T-helper 17 cell (primary cell): ENCODE measurements around the gene PLA2R1. TPM values are rescaled to one million over a fixed set of nuclear protein-coding genes. Genes with fewer than 3 reads are reported as not detected.
"Not testable (repeated sequence)": the region's sequence is repeated elsewhere in the genome, so short reads cannot be mapped to it uniquely, and the experiment has no call there.

Source experiments
- ATAC-seq: fragments of 150-1000 bp; cut with Tn5 transposase; 2 replicates; pipeline ENCODE4 v1.10.0; 2021; ENCODE audit warnings: mild to moderate bottlenecking, moderate library complexity
- DNase-seq, 3 donors: peaks; one replicate each; pipeline versions ENCODE4 v3.0.0 to v3.0.0-alpha.2; 2020 to 2021
- H3K9me3 ChIP-seq: one replicate; pipeline ENCODE4 v1.7.0; 2013; ENCODE audit warnings: low read length, mild to moderate bottlenecking; ENCODE audit not compliant: control insufficient read depth, poor library complexity, severe bottlenecking
- H3K27ac Mint-ChIP-seq: one replicate; pipeline ENCODE4 v1.8.0; 2022; ENCODE audit warnings: mild to moderate bottlenecking, moderate library complexity, mixed read lengths
- H3K27me3 Mint-ChIP-seq: one replicate; pipeline ENCODE4 v1.8.0; 2022; ENCODE audit warnings: mixed read lengths
- H3K36me3 Mint-ChIP-seq: one replicate; pipeline ENCODE4 v1.8.0; 2022; ENCODE audit warnings: low read depth, mixed read lengths
- H3K4me1 Mint-ChIP-seq: one replicate; pipeline ENCODE4 v1.8.0; 2022; ENCODE audit warnings: mild to moderate bottlenecking, mixed read lengths
- H3K4me3 Mint-ChIP-seq: one replicate; pipeline ENCODE4 v1.8.0; 2022; ENCODE audit warnings: mild to moderate bottlenecking, moderate library complexity, mixed read lengths
- total RNA-seq, 4 donors: library from RNA in 2 of 4; stranded (reverse) in 2 of 4; gene quantifications; one replicate each; pipeline ENCODE4 v1.2.3 and lab custom pipeline; 2022 to 2026

PLA2R1 gene
- total RNA-seq, 2 donors from 2014 or later, result not detected

DNA sequence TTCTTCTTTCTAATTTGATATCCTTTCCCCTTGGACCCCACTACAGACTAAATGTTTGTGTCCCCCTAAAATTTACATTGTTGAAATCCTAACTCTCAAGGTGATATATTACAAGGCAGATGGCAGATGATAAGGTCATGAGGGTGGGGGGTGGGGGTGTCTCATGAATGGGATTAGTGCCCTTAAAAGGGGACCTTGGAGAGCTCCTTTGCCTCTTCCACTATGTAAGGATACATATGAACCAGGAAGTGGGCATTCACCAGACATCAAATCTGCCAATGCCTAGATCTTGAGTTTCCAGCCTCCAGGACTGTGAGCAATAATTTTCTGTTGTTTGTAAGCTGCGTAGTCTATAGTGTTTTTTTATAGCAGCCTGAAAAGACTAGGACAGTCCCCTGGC is 89.1 kb downstream of the PLA2R1 start:
- H3K4me3 Mint-ChIP-seq, result no peak overlapping the region
- H3K4me1 Mint-ChIP-seq, result no peaks in the 10 kb centered on the region
- peaks cover 18% of the 10 kb centered on the region for H3K27me3 Mint-ChIP-seq
- ATAC-seq (no peak), DNase-seq (no peak)
- no peak overlapping the region for H3K27ac Mint-ChIP-seq
- H3K9me3 ChIP-seq, result no peaks in the 10 kb centered on the region
- H3K36me3 Mint-ChIP-seq, result no peaks in the 10 kb centered on the region

DNA sequence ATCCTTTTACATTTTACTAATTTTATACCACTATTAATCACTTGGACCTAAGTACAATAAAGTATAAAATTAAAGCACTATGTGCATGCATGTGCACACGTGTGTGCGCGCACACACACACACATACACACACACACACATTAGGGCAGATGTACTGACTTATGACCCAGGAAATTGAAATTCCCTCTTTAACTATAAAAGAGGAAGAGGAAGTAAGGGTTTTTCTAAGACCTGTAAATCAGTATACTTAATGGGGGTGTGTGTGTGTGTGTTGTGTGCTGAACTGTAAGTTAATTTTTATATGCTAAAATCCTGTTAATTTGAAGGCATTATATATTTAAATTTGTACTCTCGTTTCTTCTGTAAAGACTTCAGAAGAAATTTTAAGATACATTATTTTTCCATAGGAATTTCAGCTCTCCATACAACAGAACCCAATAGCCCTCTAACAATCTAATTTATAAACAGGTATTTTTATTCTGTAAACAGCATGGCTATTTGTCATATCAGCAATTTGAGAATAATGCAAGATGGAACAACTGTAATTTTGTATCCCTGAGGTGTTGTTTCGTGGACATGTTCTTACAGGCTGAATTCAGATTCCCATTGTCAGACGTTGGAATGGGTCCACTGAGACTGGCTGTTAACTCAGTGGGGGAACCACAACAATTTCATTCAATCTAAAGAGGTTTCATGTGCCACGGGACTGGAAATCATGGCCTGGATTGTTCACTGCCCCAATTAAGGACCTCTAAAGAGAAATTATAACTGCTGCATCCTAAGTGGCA is 90.9 kb downstream of the PLA2R1 start:
- no peaks in the 10 kb centered on the region for H3K9me3 ChIP-seq
- DNase-seq, result no peak
- H3K4me1 Mint-ChIP-seq, result no peaks in the 10 kb centered on the region
- no peak overlapping the region for H3K27ac Mint-ChIP-seq
- no peak overlapping the region for H3K4me3 Mint-ChIP-seq
- no peaks in the 10 kb centered on the region for H3K36me3 Mint-ChIP-seq
- peaks cover 5% of the 10 kb centered on the region for H3K27me3 Mint-ChIP-seq
- ATAC-seq, result no peak

GRCh38 chr2:159970548-159970947 is 91.9 kb downstream of the PLA2R1 start:
- not testable (repeated sequence) for H3K4me3 Mint-ChIP-seq

GRCh38 chr2:159968279-159968900 is 94.0 kb downstream of the PLA2R1 start:
- no peaks in the 10 kb centered on the region for H3K36me3 Mint-ChIP-seq
- H3K27me3 Mint-ChIP-seq, result no peaks in the 10 kb centered on the region
- H3K4me1 Mint-ChIP-seq, result no peaks in the 10 kb centered on the region
- no peaks in the 10 kb centered on the region for H3K9me3 ChIP-seq
- DNase-seq, result no peak
- H3K27ac Mint-ChIP-seq, result no peak overlapping the region
- no peak overlapping the region for H3K4me3 Mint-ChIP-seq
- no peak for ATAC-seq

More at GRCh38 chr2:159970548-159970947, 91.9 kb downstream of the PLA2R1 start:
- H3K9me3 ChIP-seq, DNase-seq, H3K4me1 Mint-ChIP-seq, H3K27me3 Mint-ChIP-seq, H3K27ac Mint-ChIP-seq, ATAC-seq, H3K36me3 Mint-ChIP-seq: not testable (repeated sequence)

- no peak overlapping the region for H3K27ac Mint-ChIP-seq
- H3K4me3 Mint-ChIP-seq, result no peak overlapping the region
- no peak for DNase-seq
- no peak for ATAC-seq
- H3K27me3 Mint-ChIP-seq, result peaks cover 13% of the 10 kb centered on the region
- H3K9me3 ChIP-seq, result no peaks in the 10 kb centered on the region
- H3K36me3 Mint-ChIP-seq, result peaks cover 3% of the 10 kb centered on the region
- H3K4me1 Mint-ChIP-seq, result no peaks in the 10 kb centered on the region
Observed at GRCh38 chr2:159963700-159964099, 98.7 kb downstream of the PLA2R1 start.

GRCh38 chr2:159962513-159962912 is 99.9 kb downstream of the PLA2R1 start:
- not testable (repeated sequence) for H3K27ac Mint-ChIP-seq, H3K4me3 Mint-ChIP-seq, ATAC-seq, H3K4me1 Mint-ChIP-seq, H3K36me3 Mint-ChIP-seq, DNase-seq, H3K9me3 ChIP-seq
- peaks cover 18% of the 10 kb centered on the region for H3K27me3 Mint-ChIP-seq

GRCh38 chr2:159961451-159961850 is 101.0 kb downstream of the PLA2R1 start:
- DNase-seq (no peak), ATAC-seq (no peak)
- H3K27ac Mint-ChIP-seq, result no peak overlapping the region
- peaks cover 23% of the 10 kb centered on the region for H3K27me3 Mint-ChIP-seq
- H3K4me3 Mint-ChIP-seq, result no peak overlapping the region
- no peaks in the 10 kb centered on the region for H3K9me3 ChIP-seq
- H3K36me3 Mint-ChIP-seq, result peaks cover 3% of the 10 kb centered on the region
- no peaks in the 10 kb centered on the region for H3K4me1 Mint-ChIP-seq

- DNase-seq, result no peak
- no peak for ATAC-seq
- H3K36me3 Mint-ChIP-seq, result peaks cover 3% of the 10 kb centered on the region
Observed at GRCh38 chr2:159961037-159961436, 101.4 kb downstream of the PLA2R1 start.

DNA sequence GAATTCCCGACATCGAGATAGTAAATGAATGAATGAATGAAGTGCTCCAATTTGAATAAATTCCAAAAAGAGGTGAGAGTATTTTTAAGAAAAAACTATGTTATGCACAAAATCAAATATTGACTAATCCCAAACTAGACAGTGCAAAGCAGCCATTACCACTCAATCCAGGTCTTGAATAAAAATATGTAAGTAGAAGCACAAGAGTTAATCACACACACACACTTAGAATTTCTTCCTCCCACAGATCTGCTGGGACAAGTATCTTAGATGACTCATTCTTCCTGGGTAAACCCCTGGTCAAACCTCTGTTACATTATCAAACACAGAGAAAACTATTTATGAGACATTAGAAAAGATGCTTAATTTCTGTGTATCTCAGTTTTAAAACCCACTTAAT is 102.0 kb downstream of the PLA2R1 start:
- Mint-ChIP-seq H3K36me3 (peaks cover 3% of the 10 kb centered on the region), H3K27ac (no peak overlapping the region), H3K4me1 (no peaks in the 10 kb centered on the region), H3K4me3 (no peak overlapping the region), H3K27me3 (peaks cover 25% of the 10 kb centered on the region)
- ATAC-seq (no peak), DNase-seq (no peak)
- no peaks in the 10 kb centered on the region for H3K9me3 ChIP-seq

More at GRCh38 chr2:159961037-159961436, 101.4 kb downstream of the PLA2R1 start:
- H3K9me3 ChIP-seq, result no peaks in the 10 kb centered on the region
- H3K27me3 Mint-ChIP-seq, result peaks cover 25% of the 10 kb centered on the region
- H3K4me1 Mint-ChIP-seq, result no peaks in the 10 kb centered on the region
- no peak overlapping the region for H3K27ac Mint-ChIP-seq
- no peak overlapping the region for H3K4me3 Mint-ChIP-seq

DNA sequence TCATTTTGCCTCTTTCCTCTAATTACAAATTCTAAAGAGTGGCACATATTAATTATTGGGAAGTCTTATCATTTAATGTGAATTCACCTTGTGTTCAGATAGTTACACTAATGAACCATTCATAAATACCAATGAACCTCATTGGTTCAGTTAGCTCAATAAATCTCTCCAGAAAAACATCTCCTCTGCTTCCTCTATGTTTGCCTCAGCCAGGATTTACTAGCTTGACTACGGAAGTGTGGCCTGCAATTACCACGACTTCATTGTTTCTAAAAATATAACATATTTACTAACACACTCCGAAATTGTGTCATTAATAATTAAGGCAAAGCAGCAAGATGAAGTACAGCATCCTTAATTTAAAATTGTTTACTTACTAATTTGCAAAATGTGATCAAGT is 103.3 kb downstream of the PLA2R1 start:
- H3K27ac Mint-ChIP-seq, result no peak overlapping the region
- H3K27me3 Mint-ChIP-seq, result peaks cover 33% of the 10 kb centered on the region
- H3K4me3 Mint-ChIP-seq, result no peak overlapping the region
- H3K9me3 ChIP-seq, result no peaks in the 10 kb centered on the region
- peaks cover 3% of the 10 kb centered on the region for H3K36me3 Mint-ChIP-seq
- ATAC-seq (no peak), DNase-seq (no peak)
- no peaks in the 10 kb centered on the region for H3K4me1 Mint-ChIP-seq

GRCh38 chr2:159953136-159953823 is 109.1 kb downstream of the PLA2R1 start:
- ATAC-seq, result no peak
- H3K27me3 Mint-ChIP-seq, result peaks cover 38% of the 10 kb centered on the region
- no peak for DNase-seq
- no peaks in the 10 kb centered on the region for H3K36me3 Mint-ChIP-seq
- H3K4me1 Mint-ChIP-seq, result no peaks in the 10 kb centered on the region
- H3K9me3 ChIP-seq, result no peaks in the 10 kb centered on the region
- H3K27ac Mint-ChIP-seq, result no peak overlapping the region
- no peak overlapping the region for H3K4me3 Mint-ChIP-seq

DNA sequence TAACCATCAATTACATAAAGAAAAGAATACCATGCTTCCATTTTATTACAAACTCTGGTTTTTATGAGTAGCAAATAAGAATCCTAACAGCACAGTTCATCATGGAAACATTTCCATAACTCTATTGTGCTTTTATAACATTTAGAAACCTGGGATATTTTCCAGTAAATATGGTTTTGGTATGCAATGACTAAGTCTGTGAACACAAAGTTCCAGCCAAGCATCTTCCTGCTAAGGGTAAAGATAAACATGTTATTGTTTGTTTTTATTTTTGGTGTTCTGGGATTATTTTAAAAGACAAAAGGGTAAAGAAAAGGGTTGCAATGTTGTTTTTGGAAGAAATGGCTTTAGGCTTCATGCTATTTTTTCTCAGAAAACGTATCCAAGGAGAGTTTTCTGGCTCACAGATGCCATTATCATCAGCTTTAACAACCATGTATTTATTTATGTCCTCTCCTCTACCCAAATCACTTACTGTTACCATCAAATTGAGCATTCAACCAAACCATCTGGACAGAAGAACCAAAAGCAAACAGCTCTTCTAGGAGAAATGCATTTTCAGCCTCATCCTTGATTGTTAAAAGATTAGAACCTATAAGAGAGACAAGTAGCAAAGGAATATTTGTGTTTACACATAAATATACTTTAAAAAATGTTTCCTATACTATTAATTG is 116.0 kb downstream of the PLA2R1 start:
- H3K9me3 ChIP-seq, result no peaks in the 10 kb centered on the region
- no peaks in the 10 kb centered on the region for H3K4me1 Mint-ChIP-seq
- H3K36me3 Mint-ChIP-seq, result no peaks in the 10 kb centered on the region
- no peak for ATAC-seq
- peaks cover 23% of the 10 kb centered on the region for H3K27me3 Mint-ChIP-seq
- no peak overlapping the region for H3K4me3 Mint-ChIP-seq
- no peak for DNase-seq
- H3K27ac Mint-ChIP-seq, result no peak overlapping the region

GRCh38 chr2:159944874-159945273 is 117.5 kb downstream of the PLA2R1 start:
- peaks cover 19% of the 10 kb centered on the region for H3K27me3 Mint-ChIP-seq
- no peak overlapping the region for H3K27ac Mint-ChIP-seq

More at GRCh38 chr2:159944874-159945273, 117.5 kb downstream of the PLA2R1 start:
- no peak for ATAC-seq
- DNase-seq, result no peak
- H3K4me1 Mint-ChIP-seq, result no peaks in the 10 kb centered on the region
- no peaks in the 10 kb centered on the region for H3K36me3 Mint-ChIP-seq
- H3K4me3 Mint-ChIP-seq, result no peak overlapping the region
- H3K9me3 ChIP-seq, result no peaks in the 10 kb centered on the region
